HUES64 (cell line): ENCODE measurements around the gene PIK3C2B.
"Not testable (repeated sequence)": the region's sequence is repeated elsewhere in the genome, so short reads cannot be mapped to it uniquely, and the experiment has no call there.

Source experiments
- H3K27ac ChIP-seq: 2 replicates; pipeline ENCODE4 v1.7.0; 2013; ENCODE audit warnings: low read depth, low read length, inconsistent platforms
- H3K27me3 ChIP-seq: 2 replicates; pipeline ENCODE4 v1.6.1; 2013; ENCODE audit warnings: mild to moderate bottlenecking, low read length; ENCODE audit not compliant: insufficient read depth
- H3K36me3 ChIP-seq: 2 replicates; pipeline ENCODE4 v1.6.1; 2013; ENCODE audit warnings: mild to moderate bottlenecking, low read length; ENCODE audit not compliant: insufficient read depth
- H3K4me1 ChIP-seq: 2 replicates; pipeline ENCODE4 v1.6.1; 2013; ENCODE audit warnings: mild to moderate bottlenecking, low read length, moderate library complexity; ENCODE audit not compliant: insufficient read depth
- H3K4me3 ChIP-seq: 2 replicates; pipeline ENCODE4 v1.5.1; 2013; ENCODE audit warnings: mild to moderate bottlenecking, low read length, moderate library complexity
- H3K9ac ChIP-seq: 2 replicates; pipeline ENCODE4 v1.6.1; 2013; ENCODE audit warnings: mild to moderate bottlenecking, low read depth, low read length
- H3K9me3 ChIP-seq: 2 replicates; pipeline ENCODE4 v1.6.1; 2013; ENCODE audit warnings: low read depth, low read length; ENCODE audit not compliant: insufficient read depth
- WGBS: fragments of 150-250, 120-280 bp; methylation state at CpG from one replicate; pipeline ENCODE4 v1.1.7; 2013; ENCODE audit warnings: missing lambda C conversion rate; 5-methylcytosine and 5-hydroxymethylcytosine counted together

PIK3C2B gene

GRCh38 chr1:204493145-204493983 lies 1.2 kb downstream of the PIK3C2B start:
- peaks cover 18% of the 10 kb centered on the region for H3K4me1 ChIP-seq
- H3K36me3 ChIP-seq, result no peaks in the 10 kb centered on the region
- H3K9ac ChIP-seq, result peak overlapping the region; percentile 93
- H3K9me3 ChIP-seq, result no peaks in the 10 kb centered on the region
- H3K4me3 ChIP-seq, result peak overlapping the region; percentile 98
- peaks cover 6% of the 10 kb centered on the region; the same call in 1 of the 2 replicates for H3K27me3 ChIP-seq
- WGBS, result 14% methylated on average over 15 of the region's 15 CpGs
- no peak overlapping the region; the same call in 1 of the 2 replicates for H3K27ac ChIP-seq

- no peak overlapping the region for H3K4me3 ChIP-seq
- H3K36me3 ChIP-seq, result no peaks in the 10 kb centered on the region
- peaks cover 18% of the 10 kb centered on the region for H3K4me1 ChIP-seq
- H3K27ac ChIP-seq, result no peak overlapping the region
- no peaks in the 10 kb centered on the region for H3K9me3 ChIP-seq
- no peak overlapping the region for H3K9ac ChIP-seq
- H3K27me3 ChIP-seq, result peaks cover 6% of the 10 kb centered on the region; the same call in 1 of the 2 replicates
These were observed 3.0 kb downstream of the PIK3C2B start for GRCh38 chr1:204491655-204492054.

GRCh38 chr1:204487256-204487615 lies 7.4 kb downstream of the PIK3C2B start:
- H3K27me3 ChIP-seq, result no peaks in the 10 kb centered on the region
- H3K9ac ChIP-seq, result no peak overlapping the region
- H3K27ac ChIP-seq, result no peak overlapping the region
- H3K9me3 ChIP-seq, result no peaks in the 10 kb centered on the region
- H3K4me1 ChIP-seq, result peaks cover 2% of the 10 kb centered on the region
- H3K4me3 ChIP-seq, result no peak overlapping the region
- H3K36me3 ChIP-seq, result no peaks in the 10 kb centered on the region
- WGBS, result 94% methylated on average over 5 of the region's 5 CpGs

GRCh38 chr1:204486513-204487255 lies 7.9 kb downstream of the PIK3C2B start:
- not testable (repeated sequence) for H3K9me3 ChIP-seq, H3K27ac ChIP-seq, H3K9ac ChIP-seq, H3K27me3 ChIP-seq, H3K4me3 ChIP-seq, H3K4me1 ChIP-seq, H3K36me3 ChIP-seq
- 90% methylated on average over 9 of the region's 9 CpGs for WGBS

GRCh38 chr1:204483791-204484190 lies 10.8 kb downstream of the PIK3C2B start:
- Histone ChIP-seq H3K27ac (no peak overlapping the region), H3K36me3 (no peaks in the 10 kb centered on the region), H3K27me3 (no peaks in the 10 kb centered on the region), H3K9ac (no peak overlapping the region), H3K4me3 (no peak overlapping the region), H3K9me3 (no peaks in the 10 kb centered on the region), H3K4me1 (peaks cover 10% of the 10 kb centered on the region)
- WGBS, result 86% methylated on average over 7 of the region's 7 CpGs

GRCh38 chr1:204480515-204480914 lies 14.1 kb downstream of the PIK3C2B start:
- Histone ChIP-seq H3K27me3 (no peaks in the 10 kb centered on the region), H3K4me1 (peaks cover 13% of the 10 kb centered on the region), H3K4me3 (no peak overlapping the region), H3K9me3 (no peaks in the 10 kb centered on the region), H3K36me3 (no peaks in the 10 kb centered on the region), H3K9ac (no peak overlapping the region), H3K27ac (no peak overlapping the region)
- 91% methylated on average over 8 of the region's 8 CpGs for WGBS

DNA sequence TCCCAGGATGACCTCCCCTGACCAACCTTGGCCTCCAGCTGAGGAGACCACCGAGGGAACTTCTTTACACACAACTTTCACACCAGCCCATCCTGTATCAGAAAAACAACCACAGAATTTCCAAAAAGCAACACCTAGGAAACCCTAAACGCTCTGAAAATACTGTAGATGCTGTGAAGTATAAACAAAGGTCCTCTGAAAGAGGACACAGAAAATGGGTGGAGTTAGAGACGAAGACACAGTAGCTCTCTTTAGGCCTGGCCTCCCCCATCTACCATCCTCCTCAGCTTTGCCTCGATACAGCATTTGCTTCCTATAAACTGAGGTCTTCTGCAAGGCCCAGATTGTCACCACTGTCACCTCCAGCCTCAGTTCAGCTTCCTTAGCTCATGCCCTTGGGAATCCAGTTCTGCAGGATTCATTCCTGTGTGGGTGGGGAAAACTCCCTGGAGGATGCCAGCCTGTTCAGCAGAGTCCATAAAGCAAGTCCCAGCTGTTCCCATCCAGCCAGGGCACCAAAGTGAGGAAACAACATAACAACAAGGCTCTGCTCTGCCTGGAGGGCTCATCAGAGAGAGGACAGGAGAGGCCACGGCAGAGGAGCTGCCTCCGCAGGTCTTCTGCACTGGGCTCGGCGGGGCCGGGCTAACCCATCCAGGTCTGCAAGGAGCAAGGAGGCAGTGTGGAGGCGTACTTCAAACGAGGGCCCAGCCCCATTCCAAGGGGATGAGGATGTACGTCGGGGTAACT lies 15.0 kb downstream of the PIK3C2B start:
- Histone ChIP-seq H3K27me3 (no peaks in the 10 kb centered on the region), H3K36me3 (no peaks in the 10 kb centered on the region), H3K4me1 (peaks cover 13% of the 10 kb centered on the region), H3K4me3 (no peak overlapping the region), H3K9ac (no peak overlapping the region), H3K9me3 (no peaks in the 10 kb centered on the region), H3K27ac (no peak overlapping the region)
- WGBS, result 93% methylated on average over 13 of the region's 13 CpGs

GRCh38 chr1:204478921-204479320 lies 15.7 kb downstream of the PIK3C2B start:
- Histone ChIP-seq H3K27ac (no peak overlapping the region), H3K36me3 (no peaks in the 10 kb centered on the region), H3K27me3 (no peaks in the 10 kb centered on the region), H3K9me3 (no peaks in the 10 kb centered on the region), H3K9ac (no peak overlapping the region), H3K4me3 (no peak overlapping the region), H3K4me1 (peaks cover 13% of the 10 kb centered on the region)
- 94% methylated on average over 2 of the region's 2 CpGs for WGBS

GRCh38 chr1:204478172-204478899 lies 16.3 kb downstream of the PIK3C2B start:
- Histone ChIP-seq H3K9me3 (no peaks in the 10 kb centered on the region), H3K27ac (no peak overlapping the region), H3K4me3 (no peak overlapping the region), H3K9ac (no peak overlapping the region), H3K36me3 (no peaks in the 10 kb centered on the region), H3K4me1 (peaks cover 18% of the 10 kb centered on the region), H3K27me3 (no peaks in the 10 kb centered on the region)
- WGBS, result 77% methylated on average over 7 of the region's 7 CpGs

- no peak overlapping the region for H3K9ac ChIP-seq
- peaks cover 19% of the 10 kb centered on the region for H3K4me1 ChIP-seq
- no peaks in the 10 kb centered on the region for H3K9me3 ChIP-seq
- no peak overlapping the region for H3K27ac ChIP-seq
- no peaks in the 10 kb centered on the region for H3K36me3 ChIP-seq
- WGBS, result 92% methylated on average over 5 of the region's 5 CpGs
- no peak overlapping the region for H3K4me3 ChIP-seq
- H3K27me3 ChIP-seq, result no peaks in the 10 kb centered on the region
These were observed 17.4 kb downstream of the PIK3C2B start for GRCh38 chr1:204477036-204477740.
